BLaER1 treated with 17β-estradiol and CSF1 and Interleukin-3, amounts not matched to agents 10 nM and 100 nM (cell line): Measurements from ENCODE around the gene HSPBAP1.

ENCODE experiments used
- H3K27ac ChIP-seq, 11 experiments: shearing (Covaris generic); formaldehyde crosslinking; 2 replicates each; pipeline ENCODE4 v1.8.1; 2022
- H3K27me3 ChIP-seq, 11 experiments: shearing (Covaris generic); formaldehyde crosslinking; 2 replicates each; pipeline ENCODE4 v1.8.1; 2022
- H3K36me3 ChIP-seq, 11 experiments: shearing (Covaris generic); formaldehyde crosslinking; 2 replicates each; pipeline ENCODE4 v1.8.1; 2022
- H3K4me1 ChIP-seq, 10 experiments: shearing (Covaris generic); formaldehyde crosslinking; 2 replicates each; pipeline ENCODE4 v1.8.1; 2022
- H3K4me2 ChIP-seq, 11 experiments: shearing (Covaris generic); formaldehyde crosslinking; 2 replicates each; pipeline ENCODE4 v1.8.1; 2022
- H3K4me3 ChIP-seq, 10 experiments: shearing (Covaris generic); formaldehyde crosslinking; 2 replicates each; pipeline ENCODE4 v1.8.1; 2022
- H3K9ac ChIP-seq, 11 experiments: shearing (Covaris generic); formaldehyde crosslinking; 2 replicates each; pipeline ENCODE4 v1.8.1; 2022
- H3K9me3 ChIP-seq, 11 experiments: shearing (Covaris generic); formaldehyde crosslinking; replicated peaks in 1 of 11; 2 replicates each; pipeline ENCODE4 v1.8.1; 2022
- H4K20me1 ChIP-seq, 11 experiments: shearing (Covaris generic); formaldehyde crosslinking; 2 replicates each; pipeline ENCODE4 v1.8.1; 2022
- Cebpa-rat ChIP-seq, 11 experiments: shearing (Covaris generic); IDR thresholded peaks; 2 replicates each; pipeline ENCODE4 v1.8.1; 2022

The HSPBAP1 gene

DNA sequence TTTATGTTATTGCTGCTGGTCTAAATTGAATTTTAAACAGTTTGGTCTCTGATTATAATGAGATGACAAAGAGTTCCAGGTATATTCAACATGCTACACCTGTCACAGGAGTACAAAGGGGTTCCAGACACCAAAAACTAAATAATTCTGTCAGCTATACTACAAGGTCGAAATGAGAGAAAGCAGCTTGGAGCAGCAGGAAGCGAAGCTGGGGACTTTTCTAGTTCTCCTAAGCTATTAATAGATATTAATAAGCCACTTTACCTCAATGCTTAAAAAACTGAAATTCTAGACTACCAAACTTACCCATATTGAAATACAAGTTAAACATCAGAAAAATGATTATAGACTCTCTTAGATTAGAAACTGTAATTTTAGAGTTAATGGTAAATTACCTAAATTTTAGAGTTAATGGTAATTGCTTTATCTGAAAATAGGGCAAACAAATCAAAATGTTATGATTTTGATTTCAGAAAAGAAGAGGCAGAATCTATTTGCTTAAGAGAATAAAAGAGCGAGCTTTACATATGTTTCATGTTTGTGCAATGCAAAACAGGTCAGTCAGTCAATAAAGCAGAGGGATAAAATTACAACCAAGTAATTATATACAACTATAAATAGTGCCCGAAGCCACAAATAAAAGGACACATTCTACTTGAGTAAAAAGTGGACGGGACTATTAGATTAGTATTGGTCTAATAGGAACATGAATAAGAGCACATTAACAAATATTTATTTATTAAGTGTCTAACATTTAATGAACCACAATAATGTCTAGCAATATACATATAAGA lies 16.8 kb downstream of the HSPBAP1 start:
- no peak overlapping the region for H3K27ac ChIP-seq
- 0 out of 22 replicates have a peak overlapping the region, but pooled peaks of 1 of the 11 experiments have one; percentile 9 for H3K9ac ChIP-seq
- H3K4me3 ChIP-seq: no peak overlapping the region
- H3K4me2 ChIP-seq: peak overlapping the region in 2 of 11 experiments; percentile 30 to 65; a peak in 3 of 22 replicates
- peaks cover 5 to 14% (median 7%) of the 10 kb centered on the region in 11 experiments; a peak in 14 of 22 replicates for H3K36me3 ChIP-seq
- H3K4me1 ChIP-seq: peaks cover 0 to 50% (median 0%) of the 10 kb centered on the region in 10 experiments; a peak in 7 of 20 replicates
- no peak for TF ChIP-seq Cebpa-rat (IDR thresholded peaks at IDR 0.05)
- peaks cover 7 to 10% (median 10%) of the 10 kb centered on the region in 11 experiments; a peak in 20 of 22 replicates for H3K9me3 ChIP-seq
- no peaks in the 10 kb centered on the region for H3K27me3 ChIP-seq
- no peaks in the 10 kb centered on the region for H4K20me1 ChIP-seq

DNA sequence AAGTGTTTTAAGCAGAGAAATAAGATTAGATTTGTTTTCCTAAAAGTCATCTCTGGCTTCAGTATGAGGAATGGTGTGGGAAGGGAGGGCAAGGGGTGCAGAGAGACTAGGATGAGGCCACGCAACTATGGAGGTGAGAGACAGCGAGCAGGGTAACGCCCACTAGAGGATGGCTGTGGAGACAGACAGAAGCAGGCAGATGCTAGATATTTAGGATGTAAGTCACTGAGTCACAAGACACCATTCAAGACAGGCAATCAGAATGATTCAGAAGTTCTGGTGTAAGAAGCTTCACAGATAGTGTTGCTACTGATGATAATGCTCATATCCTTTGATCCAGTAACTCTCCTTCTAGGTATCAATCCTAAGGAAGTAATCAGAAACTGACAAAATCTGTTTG lies 19.1 kb downstream of the HSPBAP1 start:
- peak overlapping the region in 3 of 11 experiments; percentile 37 to 74 (median 70); a peak in 6 of 22 replicates for H3K4me2 ChIP-seq
- no peak overlapping the region for H3K4me3 ChIP-seq
- H3K27ac ChIP-seq: peak overlapping the region in 3 of 11 experiments; percentile 11 to 58 (median 23); a peak in 3 of 22 replicates
- H3K27me3 ChIP-seq: no peaks in the 10 kb centered on the region
- H3K4me1 ChIP-seq: peaks cover 0 to 73% (median 1%) of the 10 kb centered on the region in 10 experiments; a peak in 7 of 20 replicates
- no peak overlapping the region for H3K9ac ChIP-seq
- H4K20me1 ChIP-seq: no peaks in the 10 kb centered on the region
- no peak for TF ChIP-seq Cebpa-rat (IDR thresholded peaks at IDR 0.05)
- peaks cover 0 to 17% (median 9%) of the 10 kb centered on the region in 11 experiments; a peak in 10 of 22 replicates for H3K36me3 ChIP-seq
- 0 out of 22 replicates have a peak, but pooled peaks cover 0 to 4% (median 0%) of the 10 kb centered on the region in 11 experiments for H3K9me3 ChIP-seq

DNA sequence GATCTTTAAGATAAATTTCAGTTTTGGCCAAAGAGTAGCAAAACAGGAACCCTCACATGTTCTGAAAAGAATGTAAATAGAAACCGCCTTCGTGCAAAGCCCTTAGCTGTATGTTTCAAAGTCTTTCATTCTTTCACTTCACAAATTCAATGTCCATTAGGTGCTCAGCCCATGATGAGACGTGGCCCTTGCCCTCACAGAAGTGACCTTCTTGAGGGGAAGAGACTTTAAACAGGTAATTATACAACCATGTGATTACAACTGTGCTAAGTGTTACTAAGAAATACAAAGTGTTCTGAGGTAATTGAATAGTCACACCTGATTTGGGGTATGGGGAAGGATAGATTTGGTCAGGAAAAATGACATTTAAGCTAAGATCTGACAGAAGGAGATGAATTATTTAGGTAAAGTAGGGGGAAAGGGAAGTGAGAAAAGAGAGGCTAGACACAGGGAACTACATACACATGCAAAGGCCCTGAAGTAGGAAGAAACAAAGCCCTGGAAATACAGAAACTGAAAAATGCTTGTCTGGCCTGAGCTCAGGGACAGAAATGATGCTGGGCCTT lies 19.6 kb downstream of the HSPBAP1 start:
- Histone ChIP-seq H3K36me3 (peaks cover 0 to 21% (median 9%) of the 10 kb centered on the region in 11 experiments; a peak in 10 of 22 replicates), H3K4me1 (peaks cover 0 to 79% (median 2%) of the 10 kb centered on the region in 10 experiments; a peak in 7 of 20 replicates), H3K27me3 (no peaks in the 10 kb centered on the region), H4K20me1 (no peaks in the 10 kb centered on the region), H3K4me3 (no peak overlapping the region), H3K9ac (no peak overlapping the region), H3K27ac (peak overlapping the region in 3 of 11 experiments; percentile 11 to 58 (median 23); a peak in 2 of 22 replicates), H3K9me3 (0 out of 22 replicates have a peak, but pooled peaks cover 0 to 5% (median 0%) of the 10 kb centered on the region in 11 experiments), H3K4me2 (peak overlapping the region in 3 of 11 experiments; percentile 37 to 74 (median 70); a peak in 6 of 22 replicates)
- TF ChIP-seq Cebpa-rat (IDR thresholded peaks at IDR 0.05): no peak

DNA sequence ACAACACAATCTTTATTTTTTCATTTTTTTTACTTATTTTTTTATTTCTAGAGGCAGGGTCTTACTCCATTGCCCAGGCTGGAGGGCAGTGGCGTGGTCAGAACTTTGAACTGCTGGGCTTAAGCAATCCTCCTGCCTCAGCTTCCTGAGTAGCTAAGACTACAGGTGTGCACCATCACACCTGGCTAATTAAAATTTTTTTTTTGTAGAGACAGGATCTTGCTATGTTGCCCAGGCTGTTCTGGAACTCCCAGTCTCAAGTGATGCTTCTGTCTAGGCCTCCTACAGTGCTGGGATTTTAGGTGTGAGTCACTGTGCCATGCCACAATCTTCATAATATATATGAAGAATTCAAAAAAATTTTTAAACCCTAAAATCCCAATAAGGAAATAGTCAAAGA lies 20.8 kb downstream of the HSPBAP1 start:
- no peaks in the 10 kb centered on the region for H4K20me1 ChIP-seq
- H3K27ac ChIP-seq: no peak overlapping the region
- no peak for TF ChIP-seq Cebpa-rat (IDR thresholded peaks at IDR 0.05)
- H3K4me1 ChIP-seq: peaks cover 0 to 91% (median 3%) of the 10 kb centered on the region in 10 experiments; a peak in 8 of 20 replicates
- H3K9ac ChIP-seq: no peak overlapping the region
- H3K4me2 ChIP-seq: no peak overlapping the region
- peaks cover 7 to 25% (median 10%) of the 10 kb centered on the region in 11 experiments; a peak in 11 of 22 replicates for H3K36me3 ChIP-seq
- H3K4me3 ChIP-seq: no peak overlapping the region
- H3K27me3 ChIP-seq: no peaks in the 10 kb centered on the region
- H3K9me3 ChIP-seq: 0 out of 22 replicates have a peak, but pooled peaks cover 0 to 5% (median 0%) of the 10 kb centered on the region in 11 experiments

DNA sequence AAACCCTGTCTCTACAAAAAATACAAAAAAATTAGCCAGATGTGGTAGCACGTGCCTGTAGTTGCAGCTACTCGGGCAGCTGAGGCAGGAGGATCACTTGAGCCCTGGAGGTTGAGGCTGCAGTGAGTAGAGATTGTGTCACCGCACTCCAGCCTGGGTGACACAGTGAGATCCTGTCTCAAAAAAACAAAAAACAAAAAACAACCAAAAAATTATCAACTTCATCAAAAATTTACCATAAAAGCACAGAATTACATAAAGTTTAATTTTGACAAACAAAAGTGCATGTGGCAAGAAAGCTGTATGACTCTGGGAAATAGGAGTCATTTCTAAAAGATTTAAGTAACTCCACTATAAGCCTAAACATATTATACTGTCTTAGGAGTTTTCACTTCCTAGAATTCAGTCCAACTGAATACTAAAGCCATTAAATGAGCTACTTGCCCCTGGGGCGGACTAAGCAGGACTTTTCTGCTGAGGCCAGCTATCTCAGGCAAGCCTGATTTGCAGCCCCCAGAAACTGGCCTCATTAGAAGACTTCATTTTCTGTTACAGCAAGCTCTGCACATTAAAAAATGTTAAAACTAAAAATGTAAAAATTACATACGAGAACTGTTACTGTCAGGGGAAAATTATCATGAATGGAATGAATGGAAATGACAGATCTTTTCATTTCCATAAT lies 23.0 kb downstream of the HSPBAP1 start:
- peak overlapping the region in 3 of 11 experiments; percentile 58 to 85 (median 60); a peak in 5 of 22 replicates for H3K4me2 ChIP-seq
- no peak for TF ChIP-seq Cebpa-rat (IDR thresholded peaks at IDR 0.05)
- 0 out of 22 replicates have a peak, but pooled peaks cover 0 to 5% (median 0%) of the 10 kb centered on the region in 11 experiments for H3K9me3 ChIP-seq
- peak overlapping the region in 2 of 11 experiments; percentile 20 to 51; a peak in 3 of 22 replicates for H3K9ac ChIP-seq
- H4K20me1 ChIP-seq: no peaks in the 10 kb centered on the region
- peak overlapping the region in 3 of 11 experiments; percentile 45 to 83 (median 73); a peak in 6 of 22 replicates for H3K27ac ChIP-seq
- H3K36me3 ChIP-seq: peaks cover 0 to 38% (median 13%) of the 10 kb centered on the region in 11 experiments; a peak in 13 of 22 replicates
- no peak overlapping the region for H3K4me3 ChIP-seq
- no peaks in the 10 kb centered on the region for H3K27me3 ChIP-seq
- H3K4me1 ChIP-seq: peaks cover 0 to 94% (median 4%) of the 10 kb centered on the region in 10 experiments; a peak in 8 of 20 replicates

DNA sequence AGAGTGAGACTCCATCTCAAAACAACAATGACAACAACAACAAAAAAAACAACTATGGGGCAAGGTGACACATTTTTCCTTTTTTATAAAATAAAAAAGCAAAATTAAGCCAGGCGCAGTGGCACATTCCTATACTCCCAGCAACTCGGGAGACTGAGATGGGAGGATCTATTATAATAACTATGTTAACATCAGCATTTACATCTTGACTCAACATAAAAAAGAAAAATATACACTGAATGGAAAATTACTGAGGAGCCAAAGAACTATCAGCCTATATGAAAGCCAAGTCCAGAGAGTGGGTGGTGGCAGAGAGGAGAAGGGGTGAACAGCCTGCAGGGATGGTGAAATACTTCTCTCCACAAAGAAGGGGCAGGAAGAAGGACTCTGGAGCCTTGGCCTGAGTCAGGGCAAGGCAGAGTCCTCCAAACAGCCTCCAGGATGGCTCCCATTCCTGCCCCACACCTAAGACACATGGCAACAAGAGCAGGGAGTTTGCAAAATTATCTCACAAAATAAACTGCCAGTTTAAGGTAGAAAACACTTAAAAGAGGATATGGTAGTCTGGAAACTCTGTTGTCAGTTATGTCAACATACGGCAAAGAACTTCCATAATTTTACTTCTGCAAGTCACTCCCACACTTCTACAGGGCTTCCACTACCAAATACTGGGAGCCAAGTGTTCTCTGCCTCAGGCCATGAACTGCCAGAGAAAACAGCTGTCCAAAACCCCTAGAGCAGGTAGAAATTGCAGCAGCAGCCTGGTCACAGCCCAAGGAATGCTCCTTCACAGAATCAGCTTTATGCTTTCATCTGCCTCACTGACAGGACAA lies 25.9 kb downstream of the HSPBAP1 start:
- peaks cover 0 to 75% (median 4%) of the 10 kb centered on the region in 10 experiments; a peak in 8 of 20 replicates for H3K4me1 ChIP-seq
- no peaks in the 10 kb centered on the region for H4K20me1 ChIP-seq
- peaks cover 0 to 39% (median 13%) of the 10 kb centered on the region in 11 experiments; a peak in 13 of 22 replicates for H3K36me3 ChIP-seq
- H3K27me3 ChIP-seq: no peaks in the 10 kb centered on the region
- H3K4me2 ChIP-seq: peak overlapping the region in 4 of 11 experiments; percentile 58 to 85 (median 59); a peak in 8 of 22 replicates
- peak overlapping the region in 5 of 11 experiments; percentile 17 to 83 (median 73); a peak in 9 of 22 replicates for H3K27ac ChIP-seq
- no peak for TF ChIP-seq Cebpa-rat (IDR thresholded peaks at IDR 0.05)
- H3K9me3 ChIP-seq: 0 out of 22 replicates have a peak, but pooled peaks cover 0 to 5% (median 0%) of the 10 kb centered on the region in 11 experiments
- H3K9ac ChIP-seq: peak overlapping the region in 4 of 11 experiments; percentile 0 to 68 (median 16); a peak in 3 of 22 replicates
- peak overlapping the region in 1 of 10 experiments; percentile 16; a peak in 1 of 20 replicates for H3K4me3 ChIP-seq

DNA sequence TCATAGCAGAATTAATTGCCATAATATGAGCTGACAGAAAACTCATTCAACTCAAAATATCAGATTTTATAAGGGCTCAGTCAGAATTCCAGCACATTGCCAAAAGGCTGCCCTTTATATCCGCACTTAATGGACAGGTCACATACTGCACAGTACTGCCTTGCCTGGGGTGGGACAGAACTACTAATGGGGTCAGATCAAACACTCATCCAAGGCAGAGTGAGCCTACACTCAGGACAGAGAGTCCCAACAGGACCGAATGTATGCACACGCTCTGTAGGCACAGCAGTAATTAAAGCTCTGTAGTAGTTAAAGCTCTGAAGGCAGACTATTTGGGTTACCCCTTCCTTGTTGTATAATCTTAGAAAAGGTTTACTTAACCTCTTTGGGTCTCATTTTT lies 27.2 kb downstream of the HSPBAP1 start:
- H3K4me1 ChIP-seq: peaks cover 5 to 84% (median 14%) of the 10 kb centered on the region in 10 experiments; a peak in 17 of 20 replicates
- H3K9ac ChIP-seq: no peak overlapping the region
- H3K4me2 ChIP-seq: peak overlapping the region in 2 of 11 experiments; percentile 65 to 85; a peak in 3 of 22 replicates
- H3K9me3 ChIP-seq: 0 out of 22 replicates have a peak, but pooled peaks cover 0 to 5% (median 0%) of the 10 kb centered on the region in 11 experiments
- peak overlapping the region in 2 of 11 experiments; percentile 73 to 83; a peak in 3 of 22 replicates for H3K27ac ChIP-seq
- no peaks in the 10 kb centered on the region for H3K27me3 ChIP-seq
- TF ChIP-seq Cebpa-rat (IDR thresholded peaks at IDR 0.05): no peak
- H3K4me3 ChIP-seq: no peak overlapping the region
- no peaks in the 10 kb centered on the region for H4K20me1 ChIP-seq
- peaks cover 0 to 43% (median 13%) of the 10 kb centered on the region in 11 experiments; a peak in 14 of 22 replicates for H3K36me3 ChIP-seq
